Measurements from ENCODE around the gene CA11.
A peak's percentile ranks its signal among the peaks of the same experiment; 100 is the strongest.

The CA11 gene

GRCh38 chr19:48618916-48619691, 26.9 kb downstream of the CA11 start, which contains the start of the genes RPL18 and SPHK2:
Gene RPL18, minus strand, starts transcription at chr19:48619178. Its CDS starts 35 bp downstream, at chr19:48619143.
Gene SPHK2, plus strand, starts transcription at chr19:48619506. Its CDS starts 1,009 bp downstream, at chr19:48620515.
- H3K27ac Mint-ChIP-seq = peak within 1 kb of the TSS; percentile 88 to 96 (median 96)
- peaks cover 15% of the 10 kb centered on the region for H3K36me3 Mint-ChIP-seq (ENCODE audit: low read depth)
- peak within 1 kb of the TSS; percentile 97 to 99 (median 99) for H3K4me3 Mint-ChIP-seq
- H3K9me3 Mint-ChIP-seq = no peaks in the 10 kb centered on the region
- H3K4me1 Mint-ChIP-seq = peaks cover 52% of the 10 kb centered on the region
- TF ChIP-seq CTCF (IDR thresholded peaks at IDR 0.05; ENCODE audit: unreplicated experiment in 3 of 3) = no peak
- H3K27me3 Mint-ChIP-seq (ENCODE audit: low read depth) = no peaks in the 10 kb centered on the region

GRCh38 chr19:48618278-48618915, 27.6 kb downstream of the CA11 start:
- Mint-ChIP-seq H3K27ac (peak overlapping the region; percentile 88 to 96 (median 96)), H3K36me3 (ENCODE audit: low read depth) (peaks cover 21% of the 10 kb centered on the region), H3K27me3 (ENCODE audit: low read depth) (peaks cover 3% of the 10 kb centered on the region), H3K4me1 (peaks cover 45% of the 10 kb centered on the region), H3K9me3 (no peaks in the 10 kb centered on the region), H3K4me3 (peak overlapping the region; percentile 97 to 99 (median 99))
- no peak for TF ChIP-seq CTCF (IDR thresholded peaks at IDR 0.05; ENCODE audit: unreplicated experiment in 3 of 3)

- H3K27me3 Mint-ChIP-seq (ENCODE audit: low read depth) = peaks cover 3% of the 10 kb centered on the region
- peak overlapping the region; percentile 97 to 99 (median 99) for H3K4me3 Mint-ChIP-seq
- peaks cover 39% of the 10 kb centered on the region for H3K4me1 Mint-ChIP-seq
- peak overlapping the region; percentile 42 to 88 (median 48) for H3K27ac Mint-ChIP-seq
- H3K36me3 Mint-ChIP-seq (ENCODE audit: low read depth) = peaks cover 21% of the 10 kb centered on the region
- H3K9me3 Mint-ChIP-seq = no peaks in the 10 kb centered on the region
- no peak for TF ChIP-seq CTCF (IDR thresholded peaks at IDR 0.05; ENCODE audit: unreplicated experiment in 3 of 3)
Measured at GRCh38 chr19:48617146-48617937, 28.6 kb downstream of the CA11 start.

GRCh38 chr19:48616491-48617056, 29.4 kb downstream of the CA11 start:
- H3K9me3 Mint-ChIP-seq = no peaks in the 10 kb centered on the region
- peak overlapping the region in 1 of 3 experiments; percentile 42 for H3K27ac Mint-ChIP-seq
- no peak for TF ChIP-seq CTCF (IDR thresholded peaks at IDR 0.05; ENCODE audit: unreplicated experiment in 3 of 3)
- H3K4me3 Mint-ChIP-seq = peak overlapping the region; percentile 97 to 99 (median 99)
- H3K4me1 Mint-ChIP-seq = peaks cover 33% of the 10 kb centered on the region
- H3K27me3 Mint-ChIP-seq (ENCODE audit: low read depth) = peaks cover 3% of the 10 kb centered on the region
- H3K36me3 Mint-ChIP-seq (ENCODE audit: low read depth) = peaks cover 21% of the 10 kb centered on the region

- peak overlapping the region; percentile 97 to 99 (median 99) for H3K4me3 Mint-ChIP-seq
- peaks cover 3% of the 10 kb centered on the region for H3K27me3 Mint-ChIP-seq (ENCODE audit: low read depth)
Measured at GRCh38 chr19:48616041-48616436, 29.9 kb downstream of the CA11 start.

More at GRCh38 chr19:48616041-48616436, 29.9 kb downstream of the CA11 start:
- H3K4me1 Mint-ChIP-seq = peaks cover 30% of the 10 kb centered on the region
- TF ChIP-seq CTCF (IDR thresholded peaks at IDR 0.05; ENCODE audit: unreplicated experiment in 3 of 3) = no peak
- no peaks in the 10 kb centered on the region for H3K9me3 Mint-ChIP-seq
- H3K27ac Mint-ChIP-seq = no peak overlapping the region
- H3K36me3 Mint-ChIP-seq (ENCODE audit: low read depth) = peaks cover 21% of the 10 kb centered on the region
